SK-MEL-5 (cell line): ENCODE results near the gene CAV1. TPM values are rescaled to one million over a fixed set of nuclear protein-coding genes. Genes with fewer than 3 reads are reported as not detected.
"Not testable (repeated sequence)": the region's sequence is repeated elsewhere in the genome, so short reads cannot be mapped to it uniquely, and the experiment has no call there.

Experiments used
- DNase-seq: peaks from one replicate; pipeline ENCODE4 v3.0.0-alpha.2; 2016; ENCODE audit warnings: low read depth, low spot score
- in situ Hi-C: cut with HindIII; loops from 2 replicates; pipeline ENCODE4 v1.10.0; 2016; ENCODE audit warnings: low sequenced_read_pairs, high pct_unique_total_duplicates, low pct_unique_long_range_greater_than_20kb
- polyA plus RNA-seq, 2 experiments: library from polyadenylated mRNA; depleted of rRNA; stranded (reverse); fragments of >200 nt; gene quantifications; 2 replicates each; pipeline ENCODE4 v1.2.3, GENCODE V29; 2015
- total RNA-seq: library from RNA; depleted of rRNA; stranded (reverse); fragments of >200 nt; shearing (Covaris generic); gene quantifications from 2 replicates; pipeline ENCODE4 v1.2.3, GENCODE V29; 2014; rRNA removed

CAV1 gene
- 18.2 and 18.5 TPM in 2 replicates for total RNA-seq
- 26.1 and 34.8 TPM in 2 replicates for polyA plus RNA-seq (2015; cell fraction: cytosol; rRNA removed)
- polyA plus RNA-seq (2015; cell fraction: nucleus; rRNA removed) = 10.9 and 12.8 TPM in 2 replicates

GRCh38 chr7:116524609-116525297, at the start of gene CAV1:
CAV1 (plus strand) TSS chr7:116525036; CDS start chr7:116525063, 27 bp downstream.
- in situ Hi-C loops = loop anchor here (25.0 kb wide), 1 partner anchor 262 kb away; no protein-coding TSS in a partner anchor
- DNase-seq = peak; percentile 59

- in situ Hi-C loops = no loop called here
- DNase-seq = no peak
Observed at GRCh38 chr7:116477625-116478024, 47.2 kb upstream of the CAV1 start.

- no peak for DNase-seq
- in situ Hi-C loops = no loop called here
Observed at GRCh38 chr7:116478834-116479233, 46.0 kb upstream of the CAV1 start.

GRCh38 chr7:116483271-116483942, 41.4 kb upstream of the CAV1 start:
- no peak for DNase-seq
- in situ Hi-C loops = no loop called here

- DNase-seq, in situ Hi-C loops: not testable (repeated sequence)
Observed at GRCh38 chr7:116484389-116484788, 40.4 kb upstream of the CAV1 start.

GRCh38 chr7:116487907-116488521, 36.8 kb upstream of the CAV1 start:
- DNase-seq = no peak
- in situ Hi-C loops = no loop called here

- in situ Hi-C loops = no loop called here
- no peak for DNase-seq
Observed at GRCh38 chr7:116490351-116490750, 34.5 kb upstream of the CAV1 start.

- in situ Hi-C loops = no loop called here
- DNase-seq = no peak
Observed at GRCh38 chr7:116491887-116492653, 32.8 kb upstream of the CAV1 start.

GRCh38 chr7:116492654-116493109, 32.2 kb upstream of the CAV1 start:
- in situ Hi-C loops = no loop called here
- DNase-seq = no peak

GRCh38 chr7:116493449-116493848, 31.4 kb upstream of the CAV1 start:
- in situ Hi-C loops = no loop called here

GRCh38 chr7:116494472-116494871, 30.4 kb upstream of the CAV1 start:
- DNase-seq = no peak
- in situ Hi-C loops = no loop called here

More at GRCh38 chr7:116493449-116493848, 31.4 kb upstream of the CAV1 start:
- no peak for DNase-seq

- no peak for DNase-seq
- in situ Hi-C loops = no loop called here
Observed at GRCh38 chr7:116495736-116496135, 29.1 kb upstream of the CAV1 start.

- in situ Hi-C loops = no loop called here
- no peak for DNase-seq
Observed at GRCh38 chr7:116496653-116497052, 28.2 kb upstream of the CAV1 start.

- in situ Hi-C loops = no loop called here
Observed at GRCh38 chr7:116497708-116498107, 27.1 kb upstream of the CAV1 start.

GRCh38 chr7:116499168-116500077, 25.4 kb upstream of the CAV1 start, which contains the start of gene CAV2:
CAV2 (plus strand) TSS chr7:116499738; CDS start chr7:116499782, 44 bp downstream.
- in situ Hi-C loops = loop anchor here (25.0 kb wide), 1 partner anchor 237 kb away; no protein-coding TSS in a partner anchor

More at GRCh38 chr7:116497708-116498107, 27.1 kb upstream of the CAV1 start:
- no peak for DNase-seq

GRCh38 chr7:116500078-116500853, 24.6 kb upstream of the CAV1 start:
- in situ Hi-C loops = loop anchor here (25.0 kb wide), 1 partner anchor 238 kb away; no protein-coding TSS in a partner anchor
- DNase-seq = peak; percentile 35

More at GRCh38 chr7:116499168-116500077, 25.4 kb upstream of the CAV1 start, which contains the start of gene CAV2:
- DNase-seq = peak; percentile 60
